ENCODE data around the gene EMP1.

Gene EMP1

DNA sequence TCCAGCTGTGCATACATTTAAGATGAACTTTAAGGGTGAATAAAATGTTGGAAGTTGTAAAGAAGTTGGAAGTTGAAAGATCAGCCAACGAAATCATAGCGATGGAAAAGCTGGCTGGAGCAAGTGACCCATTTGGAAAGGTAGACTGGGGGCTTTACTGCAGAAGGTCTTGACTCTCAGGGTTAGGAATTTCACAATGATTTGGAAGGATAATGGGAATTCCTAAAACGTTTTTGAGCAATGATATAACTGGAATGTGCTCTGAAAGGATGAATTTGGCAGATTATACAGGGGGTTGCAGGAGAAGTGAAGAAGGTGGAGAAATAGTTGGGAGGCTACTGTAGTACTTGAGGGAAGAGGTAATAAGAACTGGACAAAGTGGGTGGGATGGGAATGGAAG is 27.4 kb downstream of the EMP1 start:
- DNase-seq: no peak

DNA sequence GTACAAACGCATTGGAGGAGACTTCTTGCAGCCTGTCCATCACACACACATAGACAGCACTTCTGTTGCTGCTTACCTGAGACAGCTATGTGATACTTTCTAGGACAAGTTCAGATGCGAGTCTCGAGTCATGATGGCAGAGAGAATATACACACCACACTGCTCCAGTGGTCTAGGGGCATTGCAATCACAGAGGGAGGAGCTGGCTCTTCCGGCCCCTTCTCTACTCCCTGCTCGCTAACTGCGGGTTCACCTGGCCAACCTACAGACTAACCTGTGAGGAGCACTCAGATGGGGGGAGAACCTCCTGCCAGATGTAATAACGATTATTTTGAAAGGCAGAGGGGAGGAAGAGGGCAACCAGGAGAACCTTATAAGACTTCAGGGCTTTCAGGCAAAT is 30.7 kb downstream of the EMP1 start:
- no peak for DNase-seq

DNA sequence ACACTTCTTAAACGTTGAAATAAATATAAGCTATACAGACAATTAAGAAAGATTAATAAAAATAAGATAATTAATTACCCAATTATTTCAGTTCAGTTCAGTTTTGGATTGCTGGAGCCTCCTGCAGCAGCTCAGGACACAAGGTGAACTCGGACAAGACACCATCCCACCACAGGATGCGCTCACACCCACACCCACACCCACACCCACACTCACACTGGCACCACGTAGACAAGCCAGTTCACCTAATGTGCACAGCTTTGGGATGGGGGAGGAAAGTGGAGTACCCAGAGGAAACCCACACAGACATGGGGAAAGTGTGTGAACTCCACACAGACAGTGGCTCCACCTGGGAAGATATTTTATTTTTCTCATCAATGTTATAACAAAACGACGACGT is 32.1 kb downstream of the EMP1 start:
- DNase-seq: no peak

DNA sequence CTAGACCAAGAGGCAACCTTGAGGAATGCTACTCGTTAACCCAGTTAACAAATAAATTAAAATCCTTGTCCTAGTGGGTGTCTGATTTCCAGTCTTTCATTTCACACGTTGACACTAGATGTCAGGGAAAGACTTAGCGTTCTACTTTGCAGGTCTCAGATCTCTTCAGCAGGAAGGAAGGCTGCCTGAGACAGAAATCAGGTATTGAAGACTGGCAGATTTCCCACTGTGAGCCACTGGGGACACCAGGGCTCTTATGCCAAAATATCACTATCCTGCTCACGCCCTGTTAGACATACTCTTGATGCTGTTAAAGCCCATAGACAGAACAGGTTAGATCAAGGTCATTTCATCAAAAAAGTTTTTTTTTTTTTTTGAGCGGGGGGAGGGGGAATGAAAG is 33.0 kb downstream of the EMP1 start:
- peak; percentile 4 to 17 for DNase-seq

DNA sequence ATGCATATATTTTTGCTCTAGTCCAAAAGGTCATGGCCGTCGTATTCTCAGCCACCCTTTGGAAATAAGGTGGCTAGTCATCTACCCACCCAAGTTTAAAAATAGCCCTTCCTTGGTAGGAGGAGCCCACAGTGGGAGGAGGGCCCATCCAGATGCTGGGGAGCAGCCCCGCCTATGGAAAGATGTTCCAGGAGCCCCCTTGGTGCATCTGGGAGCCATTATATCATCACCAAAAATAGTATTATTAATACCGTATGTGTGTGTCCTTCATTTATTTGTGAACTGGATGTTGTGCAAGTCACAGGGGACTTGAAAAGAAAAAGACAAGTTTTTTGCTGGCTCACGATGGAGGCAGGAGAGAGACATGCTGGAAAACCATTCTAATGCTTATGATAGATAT is 34.0 kb downstream of the EMP1 start:
- DNase-seq: no peak

DNA sequence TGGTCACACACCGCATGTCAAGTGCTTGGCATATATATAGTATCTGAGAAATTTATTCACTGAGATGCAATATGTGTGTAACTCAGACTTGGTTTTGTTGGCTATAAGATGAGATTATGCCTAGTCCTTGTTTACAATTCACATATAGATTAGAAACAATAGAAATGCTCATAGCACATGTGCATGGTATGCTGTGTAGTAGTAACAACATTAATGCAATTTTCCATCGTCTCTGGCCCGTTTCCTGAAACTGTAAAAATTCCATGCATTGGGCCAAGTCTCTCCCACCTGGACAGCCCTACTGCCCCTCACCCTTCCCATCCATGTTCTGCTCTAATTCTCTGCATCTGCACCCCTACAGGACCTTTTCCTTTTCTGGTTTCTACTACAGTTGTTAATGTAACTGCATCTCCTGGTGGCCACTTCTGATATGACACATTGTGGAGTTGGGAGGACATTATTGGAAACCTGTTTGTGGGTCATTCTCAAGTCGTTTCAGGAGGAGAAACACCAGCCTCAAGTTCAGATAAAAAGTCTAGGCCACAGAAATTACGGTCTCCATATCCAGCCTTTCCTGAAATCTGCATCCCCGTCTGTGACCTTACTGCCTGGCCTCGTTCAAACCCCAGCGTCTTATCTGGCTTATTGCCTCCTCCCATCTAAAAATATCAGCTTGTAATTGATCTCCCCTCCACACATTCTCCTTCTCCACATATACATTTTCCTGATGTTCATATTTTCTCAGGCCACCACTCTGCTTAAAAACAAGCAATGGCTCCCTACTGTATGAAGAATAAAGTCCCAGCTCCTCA is 37.5 kb downstream of the EMP1 start:
- DNase-seq: peak; percentile 17 to 65

DNA sequence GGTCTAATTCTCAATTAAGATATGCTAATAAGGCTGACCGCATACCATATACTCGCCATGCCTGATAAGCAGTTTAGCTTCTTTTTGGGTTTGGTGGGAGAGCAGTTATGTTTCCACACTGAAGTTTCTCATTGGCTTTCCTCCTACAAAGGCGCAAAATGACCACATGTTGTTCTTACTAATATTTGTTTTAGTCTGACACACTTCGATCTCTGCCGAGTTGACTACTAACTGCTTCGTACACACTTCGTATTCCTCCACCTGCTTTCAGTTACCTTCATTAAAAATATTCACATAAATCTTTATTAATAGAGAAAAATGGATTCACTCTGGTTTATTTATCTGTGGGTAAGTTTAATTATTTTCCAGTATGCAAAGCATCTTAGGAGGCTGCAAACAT is 41.7 kb downstream of the EMP1 start:
- no peak for DNase-seq

DNA sequence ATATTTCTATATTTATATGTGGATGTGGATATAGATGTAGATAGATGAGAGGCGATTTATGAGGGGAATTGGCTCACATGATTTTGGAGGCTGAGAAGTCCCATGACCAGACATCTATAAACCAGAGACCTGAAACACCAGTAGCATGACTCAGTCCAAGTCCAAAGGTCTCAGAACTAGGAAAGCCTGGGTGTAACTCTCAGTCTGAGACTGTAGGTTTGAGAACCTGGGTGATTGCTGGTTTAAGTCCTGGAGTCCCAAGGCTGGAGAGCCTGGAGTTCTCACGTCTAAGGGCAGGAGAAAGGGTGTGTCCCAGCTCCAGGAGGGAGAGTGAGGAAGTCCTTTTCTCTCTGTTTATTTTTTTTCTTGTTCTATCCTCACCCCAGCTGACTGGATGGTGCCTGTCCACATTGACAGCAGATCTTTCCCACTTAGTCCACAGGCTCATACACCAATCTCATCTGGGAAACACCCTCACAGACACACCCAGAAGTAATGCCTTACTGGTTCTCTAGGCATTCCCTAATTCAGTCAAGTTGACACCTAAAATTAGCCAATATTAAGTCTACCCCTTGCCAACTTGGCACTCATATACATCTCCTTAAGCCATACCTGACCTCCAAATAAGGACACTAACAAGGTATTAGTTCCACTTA is 45.4 kb downstream of the EMP1 start:
- DNase-seq: no peak

DNA sequence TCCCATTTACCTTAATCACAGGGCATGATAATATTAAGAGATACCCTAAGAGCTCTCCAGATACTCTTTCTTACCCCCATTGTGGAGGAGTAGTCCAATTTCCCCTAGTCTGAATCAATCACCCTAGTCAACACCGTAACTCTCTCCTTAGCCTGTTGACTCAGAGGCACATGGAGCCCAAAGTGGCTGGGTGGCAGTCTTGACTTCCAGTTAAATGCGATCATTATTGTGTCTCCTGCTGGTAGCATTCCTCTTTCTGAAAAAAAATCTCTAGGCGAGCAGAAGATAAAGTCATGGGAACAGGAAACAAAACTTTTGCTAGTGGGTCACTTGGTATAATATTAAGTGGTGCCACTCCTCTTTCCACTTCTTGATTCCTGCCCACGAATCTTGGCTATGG is 46.4 kb downstream of the EMP1 start:
- DNase-seq: no peak

DNA sequence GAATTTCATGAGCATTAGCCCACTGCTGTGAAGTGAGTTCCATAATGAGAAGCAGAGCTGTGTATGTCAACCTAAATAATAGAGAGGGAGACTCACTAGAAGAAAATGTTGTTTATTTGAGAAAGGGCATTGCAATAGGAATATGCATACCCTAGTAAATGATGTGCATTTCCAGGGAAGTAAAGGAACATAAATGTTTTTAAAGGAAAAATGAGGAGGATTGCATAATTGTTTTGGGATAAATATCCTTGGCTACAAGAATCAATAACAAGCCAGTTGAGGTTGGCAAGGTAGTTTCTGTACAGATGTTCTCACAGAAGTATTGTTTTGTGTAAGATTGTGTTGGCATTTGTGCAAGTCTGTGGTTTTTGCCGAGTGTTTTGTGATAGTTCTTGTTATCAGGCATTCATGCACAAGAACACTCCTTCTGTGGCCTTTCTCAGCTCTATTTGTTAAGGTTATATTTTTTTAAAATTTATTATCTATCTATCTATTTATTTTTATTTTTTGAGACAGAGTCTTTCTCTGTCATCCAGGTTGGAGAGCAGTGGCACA is 47.1 kb downstream of the EMP1 start:
- DNase-seq: no peak

DNA sequence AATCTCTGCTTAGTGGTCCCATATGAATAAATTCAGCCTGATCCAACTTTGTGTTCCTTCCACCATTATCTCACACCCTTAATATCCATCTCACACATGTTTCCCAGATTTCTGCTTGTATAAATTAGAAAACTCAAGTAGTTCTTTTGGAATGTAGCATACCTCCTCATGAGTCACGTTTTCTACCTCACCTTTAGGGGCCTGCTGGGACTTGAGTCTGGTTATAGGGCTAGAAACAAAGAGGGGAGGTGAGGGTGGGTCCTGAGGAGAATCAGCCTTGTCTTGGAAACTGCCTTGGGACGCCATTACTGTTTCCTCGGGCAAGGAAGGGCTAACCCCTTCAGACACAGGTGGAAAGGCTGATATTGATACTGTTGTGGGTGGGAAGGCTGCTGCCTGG is 51.1 kb downstream of the EMP1 start:
- DNase-seq: no peak

DNA sequence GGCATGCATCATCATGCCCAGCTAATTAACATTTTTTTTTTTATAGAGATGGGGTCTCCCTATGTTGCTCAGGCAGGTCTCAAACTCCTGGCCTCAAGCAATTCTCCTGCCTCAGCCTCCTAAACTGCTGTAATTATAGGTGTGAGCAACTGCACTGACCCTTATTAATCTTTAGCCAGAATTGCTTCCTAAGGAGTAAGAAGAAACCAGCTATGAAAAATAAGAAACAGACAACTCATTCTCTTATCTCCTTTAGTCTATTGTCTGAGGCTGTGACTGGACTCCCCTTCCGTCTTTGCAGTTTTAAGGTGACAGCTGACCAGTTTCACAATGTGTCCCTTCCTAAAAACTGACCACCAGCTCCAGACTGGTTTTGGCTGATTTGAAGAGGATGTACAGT is 52.4 kb downstream of the EMP1 start:
- DNase-seq: no peak

DNA sequence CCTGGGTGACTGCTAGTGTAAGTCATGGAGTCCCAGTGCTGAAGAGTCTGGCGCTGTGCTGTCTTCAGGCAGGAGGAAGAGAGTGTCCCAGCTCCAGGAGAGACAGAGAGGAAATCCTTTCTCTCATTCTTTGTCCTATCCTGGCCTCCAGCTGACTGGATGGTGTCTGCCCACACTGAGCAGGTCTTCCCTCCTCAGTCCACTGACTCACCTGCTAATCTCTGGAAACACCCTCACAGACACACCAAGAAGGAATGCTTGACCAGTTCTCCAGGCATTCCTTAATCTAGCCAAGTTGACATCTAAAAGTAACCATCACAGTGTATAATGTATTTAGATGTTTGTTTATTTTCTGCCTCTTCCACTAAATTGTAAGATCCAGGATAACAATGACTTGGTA is 53.9 kb downstream of the EMP1 start:
- DNase-seq: no peak

DNA sequence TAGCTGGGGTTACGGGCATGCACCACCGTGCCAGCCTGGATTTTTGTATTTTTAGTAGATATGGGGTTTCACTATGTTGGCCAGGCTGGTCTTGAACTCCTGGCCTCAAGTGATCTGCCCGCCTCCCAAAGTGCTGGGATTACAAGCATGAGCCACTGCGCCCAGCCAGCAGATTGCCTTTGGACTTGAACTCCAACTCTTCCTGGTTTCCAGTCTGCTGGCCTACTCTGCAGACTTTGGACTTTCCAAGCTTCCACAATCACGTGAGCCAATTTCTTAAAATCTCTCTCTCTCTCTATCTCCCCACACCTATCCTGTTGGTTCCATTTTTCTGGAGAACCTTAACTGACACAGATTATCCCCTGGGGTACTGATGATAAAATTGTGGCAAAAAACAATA is 55.0 kb downstream of the EMP1 start:
- DNase-seq: no peak

DNA sequence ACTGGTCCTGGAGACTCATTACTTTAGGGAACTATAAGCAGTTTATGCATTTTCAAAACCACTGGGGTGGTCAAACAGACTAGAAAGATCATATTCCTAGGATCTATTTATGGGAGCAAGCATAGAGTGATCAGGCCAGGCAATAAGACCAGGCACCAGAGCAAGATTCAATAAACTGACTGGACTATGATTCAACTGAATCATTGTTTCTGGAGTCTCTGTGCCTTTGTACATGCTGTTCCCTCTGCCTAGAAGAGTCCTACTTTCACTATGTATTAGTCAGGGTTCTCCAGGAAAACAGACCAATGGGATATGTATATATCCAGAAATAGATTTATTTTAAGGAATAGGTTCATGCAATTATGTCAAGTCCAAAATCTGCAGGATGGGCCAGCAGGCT is 55.5 kb downstream of the EMP1 start:
- DNase-seq: no peak

DNA sequence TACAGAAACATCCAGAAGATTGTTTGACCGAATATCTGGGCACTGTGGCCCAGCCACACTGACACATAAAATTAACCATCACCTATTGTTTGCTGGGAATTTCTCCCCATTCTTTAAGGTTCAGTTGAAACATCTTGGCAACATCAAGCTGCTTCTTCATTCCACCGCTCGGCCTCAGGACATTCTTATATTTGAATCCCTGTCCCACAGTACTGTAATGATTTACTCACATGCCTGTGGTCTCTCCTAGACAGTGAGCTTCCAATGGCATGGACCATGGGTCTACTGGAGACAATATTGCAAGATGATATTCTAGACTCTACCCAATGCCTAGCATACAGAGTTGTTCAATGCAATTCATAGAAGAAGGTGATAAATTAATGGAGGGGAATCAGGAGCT is 56.1 kb downstream of the EMP1 start:
- no peak for DNase-seq

DNA sequence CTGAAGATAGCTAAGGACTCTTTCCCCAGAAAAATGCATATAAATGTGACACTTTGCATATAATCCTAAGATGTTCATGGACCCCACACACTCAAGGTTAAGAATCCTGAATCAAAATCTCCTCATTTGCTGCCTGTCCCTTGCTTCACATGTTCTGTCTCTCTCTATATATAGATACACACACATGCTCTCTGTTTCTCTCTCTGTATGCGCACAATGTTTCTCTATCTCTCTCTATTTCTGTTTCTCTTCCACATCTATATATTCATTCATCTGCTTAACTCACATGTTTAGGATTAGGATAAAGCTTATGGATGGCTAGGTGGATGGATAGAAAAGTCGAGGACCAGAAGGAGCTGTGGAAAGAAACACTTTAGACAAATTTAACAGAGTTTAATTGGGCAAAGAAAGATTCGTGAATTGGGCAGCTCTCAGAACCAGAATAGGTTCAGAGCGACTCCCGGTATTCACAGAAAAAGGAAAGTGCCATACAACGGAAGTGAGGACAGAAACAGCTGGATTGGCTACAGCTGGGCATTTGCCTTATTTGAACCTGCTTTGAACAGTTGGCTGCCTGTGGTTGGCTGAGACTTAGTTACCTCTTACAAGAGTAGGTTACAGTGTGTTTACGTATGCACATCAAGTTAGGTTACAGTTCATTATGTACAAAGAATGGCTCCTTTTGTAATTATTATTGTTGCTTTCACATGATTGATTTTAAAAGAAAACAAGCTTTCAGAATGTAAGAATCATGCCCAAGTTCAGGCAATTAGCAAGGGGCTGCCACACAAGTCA is 57.6 kb downstream of the EMP1 start:
- DNase-seq: no peak

DNA sequence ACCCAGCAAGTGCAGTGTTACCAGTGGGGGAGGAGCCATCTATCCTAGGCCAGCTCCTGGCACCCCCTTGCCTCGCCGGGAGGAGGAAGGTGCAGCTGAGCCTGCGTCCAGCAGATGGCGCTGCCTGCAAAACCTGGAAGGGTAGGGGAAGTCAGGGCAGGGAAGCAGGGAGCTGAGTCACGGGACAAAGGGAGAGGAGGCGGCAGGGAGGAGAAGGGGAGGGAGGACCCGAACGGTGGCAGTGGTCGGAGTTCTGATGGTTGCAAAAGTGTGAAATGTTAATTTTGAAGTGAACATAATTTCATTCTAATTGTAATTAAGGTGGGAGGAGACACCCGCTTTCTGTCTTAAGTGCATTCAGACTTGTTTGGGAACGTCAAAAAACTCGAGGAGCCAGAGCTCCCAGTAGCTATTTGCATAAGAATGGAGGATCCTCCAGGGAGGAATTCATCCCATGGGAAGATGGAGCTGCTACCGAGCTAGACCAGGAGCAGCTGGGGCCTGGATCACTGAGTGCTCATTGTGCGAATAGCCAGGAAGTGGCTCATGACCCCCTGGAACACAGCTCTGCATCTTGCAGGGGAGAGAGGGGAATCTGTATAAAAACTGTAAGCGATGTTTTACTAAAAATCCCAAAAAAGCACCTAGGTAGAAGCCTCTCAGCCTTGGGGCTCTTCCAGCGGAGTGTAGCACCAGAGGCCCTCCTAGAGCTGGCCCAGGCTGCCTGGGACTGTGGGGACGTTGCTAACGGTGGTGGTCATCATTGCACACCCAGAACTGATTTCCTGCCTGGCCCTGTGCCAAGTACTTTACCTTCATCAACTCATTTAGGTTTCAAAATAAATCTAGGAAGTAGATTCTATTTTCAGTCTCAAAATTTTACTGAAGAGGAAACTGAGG is 59.5 kb downstream of the EMP1 start:
- peak; percentile 94 to 95 for DNase-seq

DNA sequence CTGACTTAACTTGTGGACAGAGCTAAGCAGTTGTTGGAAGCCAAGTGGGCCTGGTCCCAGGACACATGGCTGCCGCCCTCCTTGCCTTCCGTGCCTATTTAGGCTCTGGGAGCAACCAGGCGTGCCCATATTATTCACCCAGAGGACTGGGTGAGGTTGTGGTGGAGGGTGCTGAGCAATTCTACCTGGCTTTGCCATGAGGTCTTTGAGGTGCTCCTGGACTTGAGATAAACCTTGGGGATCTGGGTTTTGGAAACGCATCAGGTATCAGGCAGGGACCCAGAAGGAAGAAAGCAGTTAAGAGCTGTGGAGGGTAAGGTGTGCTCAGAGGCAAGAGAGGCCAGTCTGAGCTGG is 60.1 kb downstream of the EMP1 start:
- DNase-seq: no peak

DNA sequence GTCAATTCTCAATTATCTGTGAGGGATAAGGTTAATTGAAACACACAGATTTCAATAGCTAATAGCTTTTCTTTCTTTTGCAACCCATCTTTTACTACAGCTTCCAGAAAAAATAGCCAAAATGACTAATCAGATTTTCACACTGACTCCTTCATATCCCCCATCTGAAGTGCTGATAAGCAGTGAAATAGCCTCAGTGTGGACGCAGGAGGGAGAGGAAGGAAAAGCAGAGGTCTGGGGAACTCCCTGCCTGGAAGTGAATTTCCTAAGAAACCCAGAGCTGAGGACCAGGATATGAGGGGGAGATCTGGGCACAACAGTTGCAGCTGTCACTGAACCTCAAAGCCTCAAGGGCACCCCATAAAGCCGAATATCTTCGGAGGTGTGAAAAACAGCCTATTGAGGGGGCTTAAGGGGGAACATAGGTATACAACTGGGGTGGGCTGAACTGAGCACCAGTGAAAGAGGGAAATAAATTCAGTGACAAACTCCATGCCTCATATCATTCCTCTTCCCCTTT is 60.9 kb downstream of the EMP1 start:
- no peak for DNase-seq

DNA sequence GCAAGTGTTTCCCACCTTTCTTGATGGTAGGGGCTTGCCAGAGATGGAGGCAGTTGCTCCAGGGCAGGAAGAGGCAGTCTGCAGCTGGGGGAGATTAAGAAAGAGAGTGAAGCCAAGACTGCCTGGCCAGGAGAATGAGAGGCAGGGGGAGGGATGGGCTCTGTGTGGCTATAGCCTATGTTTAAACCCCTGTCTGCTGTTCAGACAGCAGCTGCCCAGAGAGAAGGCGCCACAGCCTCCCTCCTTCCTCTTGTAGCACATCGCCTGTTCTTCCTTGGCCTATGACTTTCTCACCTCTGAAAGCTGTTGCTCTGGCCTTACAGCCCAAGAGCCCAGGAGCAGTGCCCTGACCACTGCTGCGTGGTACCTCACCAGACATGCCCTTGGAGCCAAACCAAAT is 61.7 kb downstream of the EMP1 start:
- DNase-seq: no peak

DNA sequence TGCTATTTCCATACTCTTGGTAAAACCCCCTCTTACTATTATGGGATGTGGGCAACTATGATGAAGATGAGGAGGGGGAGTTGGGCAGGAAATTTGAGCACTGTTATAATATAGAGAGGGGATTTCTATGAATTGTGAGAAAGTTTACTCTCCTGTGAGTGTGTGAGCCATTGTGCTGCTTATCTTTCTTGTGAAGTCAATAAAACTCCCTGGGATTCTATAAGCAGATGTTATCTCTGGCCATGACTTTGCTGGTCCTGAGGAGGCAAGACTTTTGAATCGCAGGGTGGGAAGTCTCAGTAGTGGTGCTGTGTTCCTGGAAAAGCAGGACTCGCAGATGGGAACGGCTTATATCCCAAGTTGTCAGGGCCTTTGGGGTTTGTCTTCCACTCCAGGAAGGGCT is 62.2 kb downstream of the EMP1 start:
- DNase-seq: no peak
